K562 (cell line): Measurements from ENCODE around the gene RESF1. TPM values are rescaled to one million over a fixed set of nuclear protein-coding genes. Genes with fewer than 3 reads are reported as not detected.

Experiments
- BACH1 ChIP-seq: fragments of 200-800 bp; sonication (Bioruptor generic); IDR thresholded peaks from 2 replicates; pipeline ENCODE4 v1.6.1; 2016; ENCODE audit warnings: missing genetic modification characterization, missing compliant biosample characterization
- CBX1 ChIP-seq: sonication (generic); IDR thresholded peaks from 2 replicates; pipeline ENCODE4 v1.6.1; 2016; ENCODE audit warnings: antibody characterized with exemption, low read depth, mild to moderate bottlenecking
- E2F8 ChIP-seq: fragments of 450-650 bp; IDR thresholded peaks from 2 replicates; pipeline ENCODE4 v1.7.1; 2018; ENCODE audit warnings: mild to moderate bottlenecking, low read depth; ENCODE audit not compliant: partially characterized antibody
- EP300 ChIP-seq: IDR thresholded peaks from 2 replicates; pipeline ENCODE4 v1.6.1; 2012; ENCODE audit warnings: low read length, improper control_type of control experiment
- FOXM1 ChIP-seq, 2 experiments: fragments of 450-650 bp in 1 of 2; sonication (generic) in 1 of 2; formaldehyde crosslinking in 1 of 2; IDR thresholded peaks; 2 replicates each; pipeline versions ENCODE4 v1.6.1 to v1.9.0; 2017 to 2022; ENCODE audit warnings: low read depth in 2 of 2, mild to moderate bottlenecking in 2 of 2, missing genetic modification reagents in 1 of 2, moderate library complexity in 1 of 2
- GTF2F1 ChIP-seq: IDR thresholded peaks from 2 replicates; pipeline ENCODE4 v1.6.1; 2011; ENCODE audit warnings: low read depth, low read length, improper control_type of control experiment
- KLF1 ChIP-seq: fragments of 450-650 bp; IDR thresholded peaks from 2 replicates; pipeline ENCODE4 v1.6.1; 2016; ENCODE audit warnings: missing genetic modification characterization, missing compliant biosample characterization
- NR3C1 ChIP-seq: sonication (generic); formaldehyde crosslinking; IDR thresholded peaks from 2 replicates; pipeline ENCODE4 v1.8.1; 2022; ENCODE audit warnings: missing genetic modification reagents
- PHB2 ChIP-seq: fragments of 450-650 bp; IDR thresholded peaks from 2 replicates; pipeline ENCODE4 v1.6.1; 2017; ENCODE audit warnings: low read depth
- POLR2AphosphoS5 ChIP-seq: IDR thresholded peaks from 2 replicates; pipeline ENCODE4 v1.6.1; 2011; ENCODE audit warnings: mild to moderate bottlenecking, low read depth, low read length, moderate library complexity; ENCODE audit not compliant: control insufficient read depth, insufficient read depth
- RAD51 ChIP-seq: fragments of 450-650 bp; IDR thresholded peaks from 2 replicates; pipeline ENCODE4 v1.7.1; 2016; ENCODE audit warnings: low read depth, mild to moderate bottlenecking, borderline replicate concordance
- RBM34 ChIP-seq: fragments of 200-400 bp; formaldehyde crosslinking; IDR thresholded peaks from 2 replicates; pipeline ENCODE4 v1.6.1; 2018; ENCODE audit warnings: low read length, borderline replicate concordance; ENCODE audit not compliant: insufficient read depth
- RFX1 ChIP-seq: fragments of 450-650 bp; IDR thresholded peaks from 2 replicates; pipeline ENCODE4 v1.6.1; 2016; ENCODE audit warnings: mild to moderate bottlenecking, moderate library complexity
- SIN3A ChIP-seq, 2 experiments: fragments of 150-350 bp in 1 of 2; IDR thresholded peaks; 2 replicates each; pipeline ENCODE4 v1.6.1; 2011 to 2016; ENCODE audit warnings: borderline replicate concordance in 2 of 2, low read depth in 2 of 2, low read length in 2 of 2, mild to moderate bottlenecking in 2 of 2, moderate library complexity in 2 of 2; ENCODE audit not compliant: control insufficient read depth in 1 of 2
- THAP7 ChIP-seq: fragments of 250-450 bp; sonication (Bioruptor Pico); IDR thresholded peaks from 2 replicates; pipeline ENCODE4 v1.5.0; 2021
- U2AF1 ChIP-seq: fragments of 200-400 bp; formaldehyde crosslinking; optimal IDR thresholded peaks from 2 replicates; pipeline ENCODE3; 2017; ENCODE audit warnings: mild to moderate bottlenecking, low read depth, low read length, moderate library complexity
- polyA plus RNA-seq, 8 experiments: library from polyadenylated mRNA; depleted of rRNA in 4 of 8; stranded (reverse) in 5 of 8; unstranded in 3 of 8; fragments of >200 nt; fragmentation: Nextera tagmentation in 2 of 8; fragmentation: Illumina TruSeq in 1 of 8; extraction: Ambion mirVana in 2 of 8; extraction: Trizol in 1 of 8; gene quantifications; 2 replicates each; pipeline versions ENCODE4 v1.2.1 to v1.2.3, GENCODE V29; 2011 to 2014; ENCODE audit warnings: inconsistent platforms in 1 of 8, missing spikeins in 1 of 8
- total RNA-seq, 7 experiments: library from RNA; depleted of rRNA in 6 of 7; stranded (reverse); fragments of >200 nt in 6 of 7; fragmentation: Illumina TruSeq in 2 of 7; extraction: Trizol in 2 of 7; gene quantifications; 2 replicates each; pipeline versions ENCODE4 v1.2.1 to v1.2.3, GENCODE V29; 2011 to 2021; ENCODE audit warnings: low replicate concordance in 1 of 7
- TF ChIP-seq, protein P1 (sequence below): IDR thresholded peaks from 2 replicates; pipeline ENCODE4 v1.6.1; 2014; ENCODE audit warnings: antibody characterized with exemption
- TF ChIP-seq, protein P2 (sequence below): sonication (generic); formaldehyde crosslinking; IDR thresholded peaks from 2 replicates; pipeline ENCODE4 v1.8.0; 2022; ENCODE audit warnings: mild to moderate bottlenecking, low read depth, missing genetic modification reagents
- TF ChIP-seq, protein P3 (sequence below), 2 experiments: IDR thresholded peaks; 2 replicates each; pipeline ENCODE4 v1.6.1; 2012; ENCODE audit warnings: improper control_type of control experiment in 2 of 2, low read depth in 2 of 2, low read length in 2 of 2, borderline replicate concordance in 1 of 2

Gene RESF1
- total and polyA plus RNA-seq, 9 of the 15 experiments (the other 6 are each of a cell fraction or from before 2014, with no cell fraction given) = 21.5 to 121 (median 53.6) TPM

GRCh38 chr12:32005496-32006125 lies 46.4 kb downstream of the RESF1 start (continued):
- TF ChIP-seq E2F8 (peak; percentile 74), CBX1 (0 out of 2 replicates have a peak, but pooled peaks have one; percentile 42), U2AF1 (no peak), RBM34 (no peak), RAD51 (peak; percentile 79), RFX1 (no peak), FOXM1 (IDR thresholded peaks at IDR 0.05; ENCODE audit: low read depth) (peak; percentile 99), FOXM1 (CRISPR knock-in tag; IDR thresholded peaks at IDR 0.05; ENCODE audit: low read depth) (no peak), THAP7 (CRISPR knock-in tag) (no peak), POLR2AphosphoS5 (peak; percentile 99), EP300 (peak; percentile 99), NR3C1 (CRISPR knock-in tag) (no peak), GTF2F1 (no peak), SIN3A (IDR thresholded peaks at IDR 0.05; ENCODE audit: borderline replicate concordance in 2 of 2, control insufficient read depth in 1 of 2, low read depth in 2 of 2, low read length in 2 of 2) (0 out of 4 replicates have a peak, but pooled peaks of 1 of the 2 experiments have one; percentile 36), KLF1 (no peak), PHB2 (peak; percentile 99), BACH1 (tag) (no peak)
- TF ChIP-seq, protein P1, sequence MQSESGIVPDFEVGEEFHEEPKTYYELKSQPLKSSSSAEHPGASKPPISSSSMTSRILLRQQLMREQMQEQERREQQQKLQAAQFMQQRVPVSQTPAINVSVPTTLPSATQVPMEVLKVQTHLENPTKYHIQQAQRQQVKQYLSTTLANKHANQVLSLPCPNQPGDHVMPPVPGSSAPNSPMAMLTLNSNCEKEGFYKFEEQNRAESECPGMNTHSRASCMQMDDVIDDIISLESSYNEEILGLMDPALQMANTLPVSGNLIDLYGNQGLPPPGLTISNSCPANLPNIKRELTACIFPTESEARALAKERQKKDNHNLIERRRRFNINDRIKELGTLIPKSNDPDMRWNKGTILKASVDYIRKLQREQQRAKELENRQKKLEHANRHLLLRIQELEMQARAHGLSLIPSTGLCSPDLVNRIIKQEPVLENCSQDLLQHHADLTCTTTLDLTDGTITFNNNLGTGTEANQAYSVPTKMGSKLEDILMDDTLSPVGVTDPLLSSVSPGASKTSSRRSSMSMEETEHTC = peak; percentile 97
- TF ChIP-seq, protein P2, sequence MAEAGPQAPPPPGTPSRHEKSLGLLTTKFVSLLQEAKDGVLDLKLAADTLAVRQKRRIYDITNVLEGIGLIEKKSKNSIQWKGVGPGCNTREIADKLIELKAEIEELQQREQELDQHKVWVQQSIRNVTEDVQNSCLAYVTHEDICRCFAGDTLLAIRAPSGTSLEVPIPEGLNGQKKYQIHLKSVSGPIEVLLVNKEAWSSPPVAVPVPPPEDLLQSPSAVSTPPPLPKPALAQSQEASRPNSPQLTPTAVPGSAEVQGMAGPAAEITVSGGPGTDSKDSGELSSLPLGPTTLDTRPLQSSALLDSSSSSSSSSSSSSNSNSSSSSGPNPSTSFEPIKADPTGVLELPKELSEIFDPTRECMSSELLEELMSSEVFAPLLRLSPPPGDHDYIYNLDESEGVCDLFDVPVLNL (CRISPR knock-in tag) = no peak
- TF ChIP-seq, protein P3, sequence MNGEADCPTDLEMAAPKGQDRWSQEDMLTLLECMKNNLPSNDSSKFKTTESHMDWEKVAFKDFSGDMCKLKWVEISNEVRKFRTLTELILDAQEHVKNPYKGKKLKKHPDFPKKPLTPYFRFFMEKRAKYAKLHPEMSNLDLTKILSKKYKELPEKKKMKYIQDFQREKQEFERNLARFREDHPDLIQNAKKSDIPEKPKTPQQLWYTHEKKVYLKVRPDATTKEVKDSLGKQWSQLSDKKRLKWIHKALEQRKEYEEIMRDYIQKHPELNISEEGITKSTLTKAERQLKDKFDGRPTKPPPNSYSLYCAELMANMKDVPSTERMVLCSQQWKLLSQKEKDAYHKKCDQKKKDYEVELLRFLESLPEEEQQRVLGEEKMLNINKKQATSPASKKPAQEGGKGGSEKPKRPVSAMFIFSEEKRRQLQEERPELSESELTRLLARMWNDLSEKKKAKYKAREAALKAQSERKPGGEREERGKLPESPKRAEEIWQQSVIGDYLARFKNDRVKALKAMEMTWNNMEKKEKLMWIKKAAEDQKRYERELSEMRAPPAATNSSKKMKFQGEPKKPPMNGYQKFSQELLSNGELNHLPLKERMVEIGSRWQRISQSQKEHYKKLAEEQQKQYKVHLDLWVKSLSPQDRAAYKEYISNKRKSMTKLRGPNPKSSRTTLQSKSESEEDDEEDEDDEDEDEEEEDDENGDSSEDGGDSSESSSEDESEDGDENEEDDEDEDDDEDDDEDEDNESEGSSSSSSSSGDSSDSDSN (IDR thresholded peaks at IDR 0.05; ENCODE audit: borderline replicate concordance in 1 of 2, low read depth in 2 of 2, low read length in 2 of 2) = no peak
